ENCODE results near the gene FCRLB.

GRCh38 chr1:161771161-161771560 lies 49.8 kb downstream of the FCRLB start:
- TF ChIP-seq CTCF (IDR thresholded peaks at IDR 0.05), result no peak
- no peak for TF ChIP-seq POLR2A (IDR thresholded peaks at IDR 0.05)
